NCI-H446 (cell line): Measurements from ENCODE around the gene PRMT2.

Source experiments
- DNase-seq, 2 experiments: peaks; one replicate each; lab custom pipeline; 2025; lab: John Stamatoyannopoulos, UW

The PRMT2 gene

GRCh38 chr21:46635324-46636180 is at the start of gene PRMT2:
TSS of gene PRMT2 (plus strand) at chr21:46635674. CDS start at chr21:46636952, 1,278 bp downstream.
- DNase-seq, result peak; percentile 90 to 99

GRCh38 chr21:46594276-46594675 is 41.2 kb upstream of the PRMT2 start:
- DNase-seq, result no peak

- DNase-seq, result no peak
Observed at GRCh38 chr21:46596201-46596600, 39.3 kb upstream of the PRMT2 start.

- DNase-seq, result no peak
Observed at GRCh38 chr21:46597031-46597430, 38.4 kb upstream of the PRMT2 start.

GRCh38 chr21:46597896-46598343 is 37.6 kb upstream of the PRMT2 start:
- no peak for DNase-seq

- DNase-seq, result peak in 1 of 2 experiments; percentile 16
Observed at GRCh38 chr21:46598581-46599572, 36.6 kb upstream of the PRMT2 start.

GRCh38 chr21:46600305-46600704 is 35.2 kb upstream of the PRMT2 start:
- DNase-seq, result no peak

GRCh38 chr21:46600978-46601377 is 34.5 kb upstream of the PRMT2 start:
- no peak for DNase-seq

- no peak for DNase-seq
Observed at GRCh38 chr21:46603228-46603627, 32.2 kb upstream of the PRMT2 start.

- DNase-seq, result no peak
Observed at GRCh38 chr21:46604329-46604974, 31.0 kb upstream of the PRMT2 start.

- no peak for DNase-seq
Observed at GRCh38 chr21:46604975-46605766, 30.3 kb upstream of the PRMT2 start, which contains the start of gene S100B. TSS of gene S100B (minus strand) at chr21:46605082. CDS start at chr21:46602415, 2,667 bp downstream.

GRCh38 chr21:46605767-46606426 is 29.6 kb upstream of the PRMT2 start:
- DNase-seq, result no peak

GRCh38 chr21:46606427-46606813 is 29.1 kb upstream of the PRMT2 start:
- no peak for DNase-seq

- DNase-seq, result no peak
Observed at GRCh38 chr21:46607636-46608035, 27.8 kb upstream of the PRMT2 start.

- no peak for DNase-seq
Observed at GRCh38 chr21:46608672-46609111, 26.8 kb upstream of the PRMT2 start.

- no peak for DNase-seq
Observed at GRCh38 chr21:46610018-46610701, 25.3 kb upstream of the PRMT2 start.

- no peak for DNase-seq
Observed at GRCh38 chr21:46613391-46613790, 22.1 kb upstream of the PRMT2 start.

GRCh38 chr21:46616050-46616449 is 19.4 kb upstream of the PRMT2 start:
- DNase-seq, result no peak

GRCh38 chr21:46616656-46617055 is 18.8 kb upstream of the PRMT2 start:
- no peak for DNase-seq
